ENCODE measurements around the gene RIN3. TPM values are rescaled to one million over a fixed set of nuclear protein-coding genes. Genes with fewer than 3 reads are reported as not detected.

The RIN3 gene
- total and polyA plus RNA-seq, 10 of the 15 experiments (the other 5 are each of a cell fraction or from before 2014, with no cell fraction given), result 0.91 to 23.3 (median 6.3) TPM

GRCh38 chr14:92585981-92586937 lies 72.7 kb downstream of the RIN3 start (continued):
- peak; percentile 93 for TF ChIP-seq IKZF1 (conservative IDR thresholded peaks at IDR 0.05)
- peak; percentile 48; the same call in 1 of the 2 replicates for TF ChIP-seq MLLT1 (IDR thresholded peaks at IDR 0.05)
- TF ChIP-seq GATAD2B (conservative IDR thresholded peaks at IDR 0.05; ENCODE audit: low read depth), result 0 out of 2 replicates have a peak, but pooled peaks have one; percentile 18
- peak; percentile 59; the same call in 1 of the 2 replicates for TF ChIP-seq JUND (IDR thresholded peaks at IDR 0.05; ENCODE audit: low read depth, low read length)
- 0 out of 2 replicates have a peak, but pooled peaks have one; percentile 39 for TF ChIP-seq TCF12 (IDR thresholded peaks at IDR 0.05; ENCODE audit: low read depth, low read length)
- TF ChIP-seq EP300 (IDR thresholded peaks at IDR 0.05; ENCODE audit: borderline replicate concordance in 1 of 2, control insufficient read depth in 1 of 2, low read depth in 2 of 2, low read length in 2 of 2), result peak; percentile 60 to 61
- peak; percentile 95 for TF ChIP-seq MEF2A (IDR thresholded peaks at IDR 0.05; ENCODE audit: insufficient read depth, low read depth, low read length)
- TF ChIP-seq CHD2 (IDR thresholded peaks at IDR 0.05; ENCODE audit: borderline replicate concordance, low read depth, low read length), result 0 out of 2 replicates have a peak, but pooled peaks have one; percentile 35
- peak; percentile 22; the same call in 1 of the 2 replicates for TF ChIP-seq ZNF384 (IDR thresholded peaks at IDR 0.05; ENCODE audit: borderline replicate concordance, low read depth, low read length)
- TF ChIP-seq MEF2B (IDR thresholded peaks at IDR 0.05; ENCODE audit: partially characterized antibody, poor library complexity, severe bottlenecking), result peak; percentile 80
- TF ChIP-seq IKZF2 (IDR thresholded peaks at IDR 0.05), result peak; percentile 96
- TF ChIP-seq IRF4 (IDR thresholded peaks at IDR 0.05; ENCODE audit: low read depth, low read length), result peak; percentile 72; the same call in 1 of the 2 replicates
- TF ChIP-seq NRF1 (conservative IDR thresholded peaks at IDR 0.05; ENCODE audit: low read depth, low read length), result no peak
- TF ChIP-seq BCL11A (IDR thresholded peaks at IDR 0.05; ENCODE audit: low read depth, low read length), result peak; percentile 84
- TF ChIP-seq TCF7 (IDR thresholded peaks at IDR 0.05; ENCODE audit: borderline replicate concordance), result peak; percentile 77; the same call in 1 of the 2 replicates
- TF ChIP-seq POLR2A (IDR thresholded peaks at IDR 0.05; ENCODE audit: low read depth, low read length), result no peak
- peak; percentile 89 for TF ChIP-seq CBFB (IDR thresholded peaks at IDR 0.05; ENCODE audit: low read depth)
- TF ChIP-seq DPF2 (IDR thresholded peaks at IDR 0.05), result peak; percentile 74; the same call in 1 of the 2 replicates
- peak; percentile 45 to 72; a peak in 3 of 4 replicates for TF ChIP-seq BHLHE40 (IDR thresholded peaks at IDR 0.05; ENCODE audit: borderline replicate concordance in 1 of 2, low read depth in 2 of 2, low read length in 1 of 2)
- TF ChIP-seq BMI1 (IDR thresholded peaks at IDR 0.05; ENCODE audit: borderline replicate concordance), result peak; percentile 26; the same call in 1 of the 2 replicates
- TF ChIP-seq RELB (IDR thresholded peaks at IDR 0.05; ENCODE audit: low read depth), result peak; percentile 88
- TF ChIP-seq POU2F2 (IDR thresholded peaks at IDR 0.05; ENCODE audit: borderline replicate concordance, low read depth, low read length), result 0 out of 3 replicates have a peak, but pooled peaks have one; percentile 41
- 0 out of 2 replicates have a peak, but pooled peaks have one; percentile 18 for TF ChIP-seq CREB1 (IDR thresholded peaks at IDR 0.05; ENCODE audit: low read depth)
- TF ChIP-seq ELK1 (IDR thresholded peaks at IDR 0.05; ENCODE audit: low read depth, low read length), result no peak
- no peak for TF ChIP-seq SP1 (IDR thresholded peaks at IDR 0.05; ENCODE audit: low read depth, low read length)
